ENCODE results near the gene JAK1.

The JAK1 gene

DNA sequence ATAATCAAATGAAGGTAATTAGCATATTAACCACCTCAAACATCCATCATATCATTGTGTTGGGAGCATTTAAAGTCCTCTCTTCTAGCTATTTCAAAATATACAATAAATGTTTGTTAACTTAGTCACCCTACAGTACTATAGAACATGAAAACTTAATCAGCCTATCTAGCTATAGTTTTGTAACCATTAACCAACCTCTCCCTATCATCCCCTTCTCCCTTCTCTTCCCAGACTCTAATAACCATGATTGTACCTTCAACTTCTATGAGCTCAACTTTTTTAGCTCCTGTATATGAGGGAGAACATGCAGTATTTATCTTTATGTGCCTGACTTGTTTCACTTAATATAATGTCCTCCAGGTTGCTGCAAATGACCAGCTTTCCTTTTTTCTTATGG is 167.5 kb downstream of the JAK1 start:
- TF ChIP-seq, protein P1, sequence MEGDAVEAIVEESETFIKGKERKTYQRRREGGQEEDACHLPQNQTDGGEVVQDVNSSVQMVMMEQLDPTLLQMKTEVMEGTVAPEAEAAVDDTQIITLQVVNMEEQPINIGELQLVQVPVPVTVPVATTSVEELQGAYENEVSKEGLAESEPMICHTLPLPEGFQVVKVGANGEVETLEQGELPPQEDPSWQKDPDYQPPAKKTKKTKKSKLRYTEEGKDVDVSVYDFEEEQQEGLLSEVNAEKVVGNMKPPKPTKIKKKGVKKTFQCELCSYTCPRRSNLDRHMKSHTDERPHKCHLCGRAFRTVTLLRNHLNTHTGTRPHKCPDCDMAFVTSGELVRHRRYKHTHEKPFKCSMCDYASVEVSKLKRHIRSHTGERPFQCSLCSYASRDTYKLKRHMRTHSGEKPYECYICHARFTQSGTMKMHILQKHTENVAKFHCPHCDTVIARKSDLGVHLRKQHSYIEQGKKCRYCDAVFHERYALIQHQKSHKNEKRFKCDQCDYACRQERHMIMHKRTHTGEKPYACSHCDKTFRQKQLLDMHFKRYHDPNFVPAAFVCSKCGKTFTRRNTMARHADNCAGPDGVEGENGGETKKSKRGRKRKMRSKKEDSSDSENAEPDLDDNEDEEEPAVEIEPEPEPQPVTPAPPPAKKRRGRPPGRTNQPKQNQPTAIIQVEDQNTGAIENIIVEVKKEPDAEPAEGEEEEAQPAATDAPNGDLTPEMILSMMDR (IDR thresholded peaks at IDR 0.05; ENCODE audit: low read depth, low read length) = no peak
- H3K4me3 ChIP-seq (ENCODE audit: low read depth, low read length) = no peak overlapping the region

DNA sequence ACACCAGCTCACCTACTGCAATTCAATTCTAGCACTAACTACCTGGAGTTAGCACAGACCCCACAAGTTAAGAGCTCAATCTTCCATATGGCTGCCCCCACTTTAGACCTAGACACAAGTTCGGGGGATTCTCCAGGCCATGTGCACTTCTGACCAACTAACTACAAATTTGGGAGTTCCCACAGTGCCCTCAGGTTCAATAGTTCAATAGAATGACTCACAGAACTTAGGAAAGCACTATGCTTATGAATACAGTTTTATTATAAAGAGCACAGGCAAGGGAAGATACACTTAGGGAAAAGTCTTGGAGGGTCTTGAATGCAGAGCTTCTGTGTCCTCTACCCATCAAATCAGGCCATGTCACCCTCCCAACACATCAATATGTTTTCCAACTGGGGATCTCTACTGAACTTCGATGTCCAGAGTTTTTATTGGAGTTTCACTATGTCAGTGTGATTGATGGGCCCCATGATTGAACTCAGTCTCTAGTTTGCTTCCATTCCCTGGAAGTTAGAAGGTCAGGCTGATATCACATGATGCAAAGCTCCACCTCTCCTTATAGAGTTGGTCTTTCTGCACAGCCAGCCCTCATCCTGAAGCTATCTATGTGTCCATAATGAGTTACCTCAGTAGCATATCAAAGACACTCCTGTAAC is 175.4 kb downstream of the JAK1 start:
- TF ChIP-seq, protein P1 (IDR thresholded peaks at IDR 0.05; ENCODE audit: low read depth, low read length) = no peak
- H3K4me3 ChIP-seq (ENCODE audit: low read depth, low read length) = no peak overlapping the region
